GM03348 (cell line): ENCODE measurements around the gene HHIPL2.

Experiments used
- DNase-seq: peaks from one replicate; pipeline ENCODE4 v3.0.0; 2012; ENCODE audit warnings: low spot score

HHIPL2 gene

DNA sequence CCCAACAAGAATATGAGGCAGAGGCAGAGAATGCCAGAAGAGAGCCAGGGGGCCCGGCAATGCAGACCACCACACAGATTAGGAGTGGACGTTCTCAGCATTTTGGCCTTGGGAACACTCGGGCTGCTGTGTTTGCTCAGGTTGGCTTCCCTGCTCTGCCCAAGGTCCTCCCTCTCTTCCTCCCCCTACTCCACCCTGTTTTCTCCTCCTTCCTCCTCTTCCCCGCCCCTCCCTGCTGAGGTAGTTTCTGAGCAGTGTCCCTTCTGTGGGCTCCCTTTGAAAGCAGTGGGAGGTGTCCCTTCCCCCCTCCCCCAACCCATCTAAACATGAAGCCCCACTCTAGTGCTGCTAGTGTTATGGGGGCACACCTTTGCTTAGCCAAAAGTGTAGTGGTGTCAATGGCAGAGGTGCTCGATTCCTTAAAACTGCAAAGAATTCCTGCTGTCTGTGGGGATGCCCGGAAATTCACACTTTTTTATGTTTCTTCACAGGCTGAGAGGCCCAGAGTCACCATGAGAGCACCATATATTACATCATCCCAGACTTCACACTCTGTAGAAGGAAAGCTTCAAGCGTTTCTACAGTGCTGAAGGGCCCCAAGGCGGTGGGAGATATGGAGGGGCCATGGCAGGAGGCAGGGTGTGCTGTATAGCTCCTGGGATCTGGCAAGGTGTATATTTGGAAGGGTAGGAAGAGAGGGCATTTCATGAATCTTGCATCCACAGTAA, at the start of gene HHIPL2:
HHIPL2 (minus strand) TSS at position 161 of the 728 bp plus-strand sequence; CDS start at position 101, 60 bp downstream.
- no peak for DNase-seq

DNA sequence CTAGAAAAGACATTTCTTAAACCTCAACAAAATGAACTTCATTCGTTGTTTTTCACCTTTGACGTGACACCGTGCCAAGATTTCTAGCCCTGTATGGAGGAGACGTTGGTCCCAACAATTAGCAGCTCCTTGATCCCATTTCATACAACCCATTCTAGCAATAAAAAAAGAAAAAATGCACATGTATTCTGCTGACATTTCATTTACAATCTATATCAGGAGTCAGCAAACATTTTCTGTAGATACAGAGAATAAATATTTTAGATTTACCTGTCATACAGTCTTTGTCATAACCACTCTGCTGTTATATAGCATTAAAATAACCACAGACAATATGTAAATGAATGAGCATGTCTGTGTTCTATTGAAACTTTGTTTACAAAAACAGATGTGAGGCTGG, 48.8 kb upstream of the HHIPL2 start:
- no peak for DNase-seq

DNA sequence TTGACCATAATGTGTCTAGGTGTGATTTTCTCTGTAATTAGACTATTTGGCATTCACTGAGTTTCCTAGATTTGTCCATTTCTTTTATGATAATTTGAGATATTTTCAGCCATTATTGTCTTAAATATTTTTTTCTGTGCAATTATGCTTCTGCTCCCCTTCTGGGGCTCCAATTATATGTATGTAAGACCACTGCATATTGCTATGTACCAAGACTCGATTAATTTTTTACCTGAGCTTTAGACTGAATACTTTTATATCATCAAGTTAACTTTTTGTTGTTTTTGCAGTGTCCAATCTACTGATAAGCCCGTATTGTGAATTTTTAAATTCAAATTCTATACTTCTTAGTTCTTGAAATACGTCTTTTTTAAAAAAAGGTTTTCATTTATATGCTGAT, 46.9 kb upstream of the HHIPL2 start:
- DNase-seq, result no peak

- DNase-seq, result peak; percentile 26
These were observed 44.3 kb upstream of the HHIPL2 start for GRCh38 chr1:222592171-222592570.

GRCh38 chr1:222589462-222590302, 41.8 kb upstream of the HHIPL2 start, which contains the start of gene TAF1A:
TAF1A (minus strand) TSS chr1:222589933.
- DNase-seq, result peak; percentile 90

- no peak for DNase-seq
These were observed 40.2 kb upstream of the HHIPL2 start for GRCh38 chr1:222588135-222588534.

DNA sequence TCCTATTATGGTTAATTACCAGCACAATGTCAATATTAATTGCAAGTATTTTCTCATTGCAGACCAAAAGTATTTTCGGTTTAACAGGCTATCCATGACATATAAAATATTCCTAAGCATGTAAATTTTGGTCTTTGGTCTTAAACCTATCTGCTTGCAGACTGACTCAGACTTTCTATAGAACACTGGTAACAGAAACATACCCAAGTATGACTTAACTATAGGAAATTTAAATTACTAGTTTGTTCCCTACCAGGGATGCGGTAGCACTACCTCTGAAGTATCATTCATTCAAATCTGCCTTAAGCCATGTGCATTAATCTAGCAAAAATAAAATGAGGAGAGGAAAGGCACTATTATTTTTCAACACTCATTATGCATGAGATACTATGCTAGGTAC, 38.9 kb upstream of the HHIPL2 start:
- no peak for DNase-seq

GRCh38 chr1:222583079-222583478, 35.2 kb upstream of the HHIPL2 start:
- DNase-seq, result no peak

- DNase-seq, result peak; percentile 10
These were observed 34.3 kb upstream of the HHIPL2 start for GRCh38 chr1:222582099-222582774.

DNA sequence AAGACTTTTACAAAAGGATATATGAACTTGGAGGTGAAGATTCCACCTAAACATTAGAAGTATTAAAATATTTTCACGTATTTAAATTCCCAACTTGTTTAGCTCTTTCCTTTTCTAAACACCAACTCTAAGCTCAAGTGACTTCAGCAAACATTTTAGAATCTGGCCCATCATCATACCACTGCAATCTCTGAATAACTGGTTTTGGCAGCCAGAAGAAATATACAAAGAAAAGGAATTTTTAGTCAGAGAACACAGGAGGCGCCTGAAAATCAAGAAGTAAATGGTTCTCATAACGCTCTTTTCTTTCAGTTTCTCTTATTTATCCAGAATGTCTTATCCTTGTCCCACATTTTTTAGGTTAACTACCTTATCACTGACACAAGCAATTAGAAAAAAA, 31.4 kb upstream of the HHIPL2 start:
- DNase-seq, result no peak

DNA sequence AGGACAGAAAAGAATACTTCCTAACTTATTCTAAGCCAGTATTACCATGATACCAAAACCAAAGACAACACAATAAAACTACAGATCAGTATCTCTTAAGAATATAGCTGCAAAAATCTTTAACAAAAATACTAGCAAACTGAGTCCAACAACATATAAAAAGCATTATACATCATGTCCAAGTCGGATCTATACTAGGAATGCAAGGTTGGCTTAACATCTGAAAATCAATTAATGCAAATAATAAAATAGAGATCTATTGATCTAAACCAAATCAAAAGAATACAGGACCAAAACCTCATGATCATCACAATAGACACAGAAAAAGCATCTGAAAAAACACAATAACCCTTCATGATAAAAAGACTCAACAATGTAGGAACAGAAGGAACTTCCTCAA, 22.9 kb upstream of the HHIPL2 start:
- DNase-seq, result no peak

DNA sequence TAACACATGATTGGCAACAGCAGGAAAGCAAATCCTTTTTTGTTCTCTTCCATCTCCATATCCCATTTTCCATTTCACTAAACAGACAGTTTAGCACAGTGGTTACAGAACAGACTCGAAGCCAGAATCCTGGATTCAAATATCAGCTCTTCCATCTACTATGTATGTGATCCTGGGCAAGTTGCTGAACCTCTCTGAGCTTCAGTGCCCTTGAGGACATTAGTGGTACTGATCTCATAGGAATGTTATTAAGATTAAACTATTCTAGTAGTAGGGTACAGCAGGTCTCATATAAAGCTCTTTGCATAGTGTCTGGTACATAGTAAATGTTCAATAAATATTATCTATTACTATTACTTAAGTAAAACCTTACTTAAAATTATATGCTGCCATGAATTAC, 13.8 kb upstream of the HHIPL2 start:
- no peak for DNase-seq

GRCh38 chr1:222557574-222557973, 9.7 kb upstream of the HHIPL2 start:
- DNase-seq, result no peak

DNA sequence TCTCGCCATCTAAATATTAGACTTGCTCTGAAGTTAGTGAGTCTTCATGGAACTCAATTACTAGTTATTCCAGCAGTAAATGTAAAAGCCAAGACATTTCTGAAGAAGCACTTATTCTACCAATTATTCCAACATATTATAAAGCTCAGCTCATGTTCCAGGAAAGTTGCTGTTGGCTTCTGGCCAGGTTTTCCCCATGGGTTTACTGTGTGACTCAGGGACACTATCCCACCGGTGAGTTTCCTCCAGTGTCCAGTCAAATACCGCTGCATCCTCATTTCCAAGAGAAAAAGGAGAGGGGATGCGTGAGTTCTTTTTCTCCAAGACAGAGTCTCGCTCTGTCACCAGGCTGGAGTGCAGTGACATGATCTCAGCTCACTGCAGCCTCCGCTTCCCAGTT, 9.2 kb upstream of the HHIPL2 start:
- DNase-seq, result no peak

- DNase-seq, result no peak
These were observed 8.2 kb upstream of the HHIPL2 start for GRCh38 chr1:222555992-222556615.

GRCh38 chr1:222554177-222554576, 6.3 kb upstream of the HHIPL2 start:
- no peak for DNase-seq

DNA sequence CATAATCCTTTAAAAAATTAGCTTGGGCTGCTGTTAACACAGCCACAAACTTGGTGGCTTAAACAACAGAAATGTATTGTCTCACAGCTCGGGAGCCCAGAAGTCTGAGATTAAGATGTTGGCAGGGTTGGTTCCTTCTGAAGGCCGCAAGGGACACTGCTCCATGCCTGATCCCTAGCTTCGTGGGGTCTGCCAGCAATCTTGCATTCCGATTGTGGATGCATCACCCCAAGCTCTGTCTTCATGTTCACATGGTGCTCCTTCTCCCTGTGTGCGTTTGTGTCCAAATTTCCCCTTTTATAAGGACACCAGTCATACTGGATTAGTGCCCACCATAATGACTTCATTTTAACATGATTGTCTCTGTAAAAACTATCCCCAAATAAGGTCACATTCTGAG, 5.0 kb upstream of the HHIPL2 start:
- peak; percentile 40 for DNase-seq

GRCh38 chr1:222547260-222547614, 667 bp downstream of the HHIPL2 start:
- no peak for DNase-seq

GRCh38 chr1:222546548-222547259, 1.2 kb downstream of the HHIPL2 start:
- peak; percentile 92 for DNase-seq

DNA sequence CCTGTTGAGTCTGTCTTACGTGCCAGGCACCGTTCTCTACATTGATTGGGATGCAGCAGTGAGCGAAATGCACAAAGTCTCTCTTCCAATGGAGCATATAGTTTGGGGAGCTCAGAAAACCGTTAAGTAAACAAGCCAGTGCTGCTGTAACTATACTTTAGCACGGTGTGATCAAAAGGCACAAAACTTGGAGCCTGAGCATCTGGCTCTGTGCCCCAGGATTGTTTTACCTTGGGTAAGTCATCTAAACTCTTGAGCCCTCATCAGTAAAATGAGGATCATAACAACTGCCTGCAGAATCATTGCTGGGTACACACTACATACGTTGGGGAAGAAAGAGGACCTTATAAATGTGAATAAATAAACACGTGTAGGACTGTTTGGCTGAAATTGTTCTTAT, 1.8 kb downstream of the HHIPL2 start:
- no peak for DNase-seq

- DNase-seq, result no peak
These were observed 4.1 kb downstream of the HHIPL2 start for GRCh38 chr1:222543817-222544216.

DNA sequence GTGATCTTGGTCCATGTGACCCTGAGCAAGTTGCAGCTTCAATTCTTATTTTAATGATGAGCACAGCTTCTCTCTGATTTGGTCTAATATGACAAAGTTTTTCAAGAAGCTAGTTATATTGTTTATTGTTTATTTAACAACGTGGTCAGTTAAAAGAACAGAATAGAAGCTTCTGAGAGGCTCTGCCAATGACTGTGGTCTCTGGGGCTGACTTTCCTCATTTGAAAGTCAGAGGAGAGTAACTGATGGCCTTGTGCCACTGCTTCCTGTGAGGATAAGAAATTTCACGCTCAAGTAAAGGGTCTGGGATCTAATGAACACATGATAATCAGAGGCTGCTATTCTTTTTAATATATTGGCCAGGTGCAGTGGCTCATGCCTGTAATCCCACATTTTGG, 7.3 kb downstream of the HHIPL2 start:
- DNase-seq, result no peak
